NCI-H345 (cell line): Measurements from ENCODE around the gene PDLIM5.

Experiments used
- DNase-seq: peaks from one replicate; lab custom pipeline; 2025; lab: John Stamatoyannopoulos, UW

The PDLIM5 gene

GRCh38 chr4:94561249-94562024 is 109.7 kb downstream of the PDLIM5 start:
- no peak for DNase-seq

DNA sequence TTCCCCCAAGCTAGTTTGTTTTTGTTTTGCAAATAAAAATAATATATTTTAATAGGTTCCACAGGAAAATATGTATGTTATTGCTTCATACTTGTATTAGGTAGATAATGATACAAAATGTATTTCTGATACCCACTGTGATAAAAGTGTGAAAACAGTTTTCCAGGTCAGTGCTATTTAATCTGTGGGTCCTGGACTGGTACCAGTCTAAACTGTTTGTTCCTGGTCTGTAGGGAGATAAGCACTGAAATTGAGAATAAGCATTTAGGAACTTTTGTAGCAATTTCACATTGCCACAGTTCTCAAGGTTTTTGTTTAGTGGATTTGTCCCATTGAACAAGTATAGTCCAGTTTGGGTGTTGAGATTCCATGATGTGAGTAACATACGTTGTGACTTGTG is 110.5 kb downstream of the PDLIM5 start:
- no peak for DNase-seq

- DNase-seq = no peak
These were observed 112.5 kb downstream of the PDLIM5 start for GRCh38 chr4:94564252-94564651.

GRCh38 chr4:94566420-94566819 is 114.7 kb downstream of the PDLIM5 start:
- DNase-seq = no peak

DNA sequence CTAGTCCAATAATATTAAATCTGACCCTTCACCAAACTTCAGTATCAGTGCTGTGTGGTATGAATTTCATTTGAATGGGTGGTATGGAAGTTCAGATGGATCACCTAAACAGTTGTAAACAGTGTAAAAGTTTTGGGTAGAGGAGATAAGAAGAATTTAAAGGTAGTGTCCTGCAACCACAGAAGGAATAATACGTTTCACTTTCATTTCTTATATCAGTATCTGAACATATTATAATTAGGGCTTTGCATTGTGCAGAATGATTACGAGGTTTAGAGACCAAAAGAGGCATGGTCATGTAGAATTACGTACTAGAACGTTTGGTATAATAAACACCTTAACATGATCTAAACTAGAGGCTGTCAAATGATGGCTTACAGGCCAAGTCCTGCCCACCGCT is 116.1 kb downstream of the PDLIM5 start:
- DNase-seq = no peak

GRCh38 chr4:94570558-94570957 is 118.8 kb downstream of the PDLIM5 start:
- no peak for DNase-seq

GRCh38 chr4:94571298-94571697 is 119.6 kb downstream of the PDLIM5 start:
- DNase-seq = no peak

- no peak for DNase-seq
These were observed 120.0 kb downstream of the PDLIM5 start for GRCh38 chr4:94571715-94572114.

GRCh38 chr4:94574050-94574449 is 122.3 kb downstream of the PDLIM5 start:
- no peak for DNase-seq

DNA sequence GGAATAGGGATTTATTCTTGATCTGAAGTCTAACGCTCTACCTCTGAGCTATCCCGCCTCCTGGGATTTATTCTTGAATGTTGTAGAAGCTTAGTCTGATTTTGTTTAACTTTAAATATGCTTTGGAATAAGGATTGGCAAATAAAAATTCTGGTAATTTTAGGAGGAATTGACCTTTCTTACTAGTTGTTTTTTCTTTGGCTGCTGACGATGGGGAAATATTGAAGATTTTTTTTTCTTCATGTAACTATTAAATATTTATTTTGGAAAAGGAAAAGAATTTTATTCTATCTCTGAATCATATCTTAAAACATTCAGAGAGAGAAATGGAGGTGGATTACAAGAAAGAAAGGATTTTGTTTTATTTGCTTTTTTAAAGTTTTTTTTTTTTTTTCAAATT is 122.9 kb downstream of the PDLIM5 start:
- DNase-seq = no peak

GRCh38 chr4:94575652-94576051 is 123.9 kb downstream of the PDLIM5 start:
- no peak for DNase-seq

- no peak for DNase-seq
These were observed 124.5 kb downstream of the PDLIM5 start for GRCh38 chr4:94576210-94576609.

DNA sequence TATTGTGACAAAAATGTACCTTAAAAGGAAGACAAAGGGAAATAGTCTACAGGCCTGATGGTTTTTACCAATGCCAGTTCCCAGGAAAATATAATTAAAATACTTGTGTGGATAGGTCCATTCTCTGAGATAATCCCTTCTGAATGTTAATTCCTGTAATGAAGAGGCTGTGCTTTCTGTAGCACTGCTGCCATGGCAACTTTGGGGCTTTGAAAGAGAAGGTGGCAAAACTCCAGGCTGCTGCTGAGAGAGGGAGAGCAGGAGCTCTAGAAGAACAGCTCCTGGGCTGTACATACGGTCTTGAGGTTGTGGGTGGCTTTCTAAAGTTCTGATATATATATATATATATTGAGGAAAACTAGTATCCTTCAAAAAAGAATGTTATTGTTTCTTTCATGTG is 125.4 kb downstream of the PDLIM5 start:
- DNase-seq = peak; percentile 38

DNA sequence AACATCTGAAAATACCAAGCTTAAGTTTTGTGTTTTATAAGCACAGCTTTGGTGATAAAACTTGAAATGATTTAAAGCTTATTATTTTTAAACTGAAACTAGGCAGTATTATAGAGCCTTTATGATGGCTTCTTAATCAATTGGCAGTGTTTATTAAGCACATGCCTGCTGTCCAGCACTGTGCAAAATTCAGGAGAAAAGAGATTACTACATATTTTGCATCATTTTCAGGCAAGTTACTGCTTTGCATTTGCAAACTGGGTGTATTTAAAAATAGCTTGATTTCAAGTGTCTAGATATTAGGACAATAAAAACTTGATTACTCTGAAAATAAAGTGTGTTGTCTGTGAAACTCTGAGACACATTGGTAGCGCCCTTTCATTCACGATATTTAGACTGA is 126.5 kb downstream of the PDLIM5 start:
- DNase-seq = no peak

DNA sequence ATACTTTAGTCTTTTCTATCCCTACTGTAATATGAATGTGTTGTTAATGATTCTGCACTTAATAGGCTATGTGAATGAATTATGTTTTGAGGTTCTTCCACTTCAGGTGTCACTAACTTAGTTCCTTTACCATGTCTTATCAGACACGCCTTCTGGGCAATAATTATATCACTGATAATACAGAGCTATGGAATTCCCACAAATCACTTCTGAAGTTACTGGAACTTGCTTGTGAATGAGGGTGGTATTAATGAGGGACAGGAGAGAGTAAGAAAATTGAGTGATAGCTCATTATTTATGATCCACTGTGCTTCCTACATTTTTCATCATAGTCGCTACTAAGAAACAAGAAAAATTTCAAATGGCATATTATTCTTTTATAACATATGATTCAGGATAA is 130.0 kb downstream of the PDLIM5 start:
- no peak for DNase-seq

GRCh38 chr4:94582517-94582916 is 130.8 kb downstream of the PDLIM5 start:
- no peak for DNase-seq

GRCh38 chr4:94583914-94584641 is 132.3 kb downstream of the PDLIM5 start:
- no peak for DNase-seq

- DNase-seq = no peak
These were observed 137.4 kb downstream of the PDLIM5 start for GRCh38 chr4:94588896-94589693.

GRCh38 chr4:94590493-94590892 is 138.8 kb downstream of the PDLIM5 start:
- DNase-seq = no peak

GRCh38 chr4:94591289-94591688 is 139.5 kb downstream of the PDLIM5 start:
- DNase-seq = no peak

DNA sequence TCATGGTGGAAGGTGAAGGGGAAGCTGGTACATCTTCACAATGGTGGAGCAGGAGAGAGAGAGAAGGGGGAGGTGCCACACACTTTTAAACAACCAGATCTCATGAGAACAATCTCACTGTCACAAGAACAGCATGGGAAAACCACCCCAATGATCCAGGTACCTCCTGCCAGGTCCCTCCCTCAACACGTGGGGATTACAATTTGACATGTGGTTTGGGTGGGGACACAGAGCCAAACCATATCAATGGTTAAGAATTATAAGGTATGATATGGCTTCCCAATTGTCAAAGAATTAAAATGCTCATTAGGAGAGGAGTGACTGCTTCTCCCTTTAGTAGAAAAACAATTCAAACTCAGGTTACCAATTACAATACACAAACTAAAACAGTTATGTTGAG is 143.3 kb downstream of the PDLIM5 start:
- DNase-seq = no peak

GRCh38 chr4:94595880-94596483 is 144.2 kb downstream of the PDLIM5 start:
- peak; percentile 1 for DNase-seq
